Left ventricle myocardium inferior (tissue), 1 donor: ENCODE measurements around the gene SPDEF. TPM values are rescaled to one million over a fixed set of nuclear protein-coding genes. Genes with fewer than 3 reads are reported as not detected.

Experiments used
- DNase-seq: peaks from one replicate; pipeline ENCODE4 v3.0.0-alpha.2; 2020
- H3K27ac ChIP-seq: fragments of 200-600 bp; replicated peaks from 2 replicates; pipeline ENCODE4 v1.8.0; 2021
- H3K27me3 ChIP-seq: fragments of 200-600 bp; 2 replicates; pipeline ENCODE4 v1.8.0; 2021; ENCODE audit warnings: low read depth
- H3K36me3 ChIP-seq: fragments of 200-600 bp; 2 replicates; pipeline ENCODE4 v1.8.0; 2021
- H3K4me1 ChIP-seq: fragments of 200-600 bp; 2 replicates; pipeline ENCODE4 v1.8.0; 2021
- H3K4me3 ChIP-seq: fragments of 200-600 bp; 2 replicates; pipeline ENCODE4 v1.8.0; 2021; ENCODE audit warnings: mild to moderate bottlenecking, moderate library complexity
- H3K9me3 ChIP-seq: fragments of 200-600 bp; replicated peaks from 2 replicates; pipeline ENCODE4 v1.8.0; 2021
- intact Hi-C: fragments of 100-400 bp; cut with micrococcal nuclease; formaldehyde crosslinking; loops from one replicate; pipeline ENCODE4 v1.11.0; 2022
- total RNA-seq: library from RNA; stranded (reverse); fragmentation: NEBNext Ultra II Directional; extraction: Animal tissue kit (Norgen Biotek cat#: 25700); gene quantifications from one replicate; pipeline ENCODE4 v1.2.1, GENCODE V29; 2021
- TF ChIP-seq, protein P1 (sequence below): fragments of 200-600 bp; IDR thresholded peaks from 2 replicates; pipeline ENCODE4 v1.8.0; 2021; ENCODE audit warnings: antibody characterized with exemption, mild to moderate bottlenecking, borderline replicate concordance
- donor health status: DM: no; HTN: yes; CAD: no; lungs with severe emphysema.

SPDEF gene
- total RNA-seq, 1 donor from 2014 or later: 0.11 TPM

DNA sequence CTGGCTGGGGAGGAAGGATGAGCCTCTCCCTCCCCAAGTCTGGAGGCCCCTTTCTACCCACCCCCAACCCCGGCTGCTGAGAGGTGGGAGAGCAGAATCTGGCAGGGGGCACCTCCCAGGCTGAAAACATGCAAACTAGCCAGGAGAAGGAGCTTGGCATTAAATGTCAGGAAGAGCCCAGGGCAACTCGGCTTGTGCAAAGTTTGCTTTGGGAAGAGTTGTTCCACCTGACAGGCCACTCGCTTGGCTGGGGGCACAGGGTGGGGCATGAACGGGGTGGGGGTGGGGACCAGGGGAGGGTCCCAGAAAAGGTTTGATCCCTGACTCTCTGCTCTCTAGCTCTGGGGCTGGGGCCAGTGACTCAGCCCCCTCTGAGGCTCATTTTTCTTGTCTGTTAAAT, 3.0 kb downstream of the SPDEF start:
- Histone ChIP-seq H3K4me3 (no peak overlapping the region), H3K27ac (no peak overlapping the region), H3K36me3 (no peaks in the 10 kb centered on the region), H3K4me1 (no peaks in the 10 kb centered on the region), H3K9me3 (peaks cover 3% of the 10 kb centered on the region), H3K27me3 (no peaks in the 10 kb centered on the region)
- TF ChIP-seq, protein P1, sequence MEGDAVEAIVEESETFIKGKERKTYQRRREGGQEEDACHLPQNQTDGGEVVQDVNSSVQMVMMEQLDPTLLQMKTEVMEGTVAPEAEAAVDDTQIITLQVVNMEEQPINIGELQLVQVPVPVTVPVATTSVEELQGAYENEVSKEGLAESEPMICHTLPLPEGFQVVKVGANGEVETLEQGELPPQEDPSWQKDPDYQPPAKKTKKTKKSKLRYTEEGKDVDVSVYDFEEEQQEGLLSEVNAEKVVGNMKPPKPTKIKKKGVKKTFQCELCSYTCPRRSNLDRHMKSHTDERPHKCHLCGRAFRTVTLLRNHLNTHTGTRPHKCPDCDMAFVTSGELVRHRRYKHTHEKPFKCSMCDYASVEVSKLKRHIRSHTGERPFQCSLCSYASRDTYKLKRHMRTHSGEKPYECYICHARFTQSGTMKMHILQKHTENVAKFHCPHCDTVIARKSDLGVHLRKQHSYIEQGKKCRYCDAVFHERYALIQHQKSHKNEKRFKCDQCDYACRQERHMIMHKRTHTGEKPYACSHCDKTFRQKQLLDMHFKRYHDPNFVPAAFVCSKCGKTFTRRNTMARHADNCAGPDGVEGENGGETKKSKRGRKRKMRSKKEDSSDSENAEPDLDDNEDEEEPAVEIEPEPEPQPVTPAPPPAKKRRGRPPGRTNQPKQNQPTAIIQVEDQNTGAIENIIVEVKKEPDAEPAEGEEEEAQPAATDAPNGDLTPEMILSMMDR: no peak
- intact Hi-C loops: no loop called here
- no peak for DNase-seq

DNA sequence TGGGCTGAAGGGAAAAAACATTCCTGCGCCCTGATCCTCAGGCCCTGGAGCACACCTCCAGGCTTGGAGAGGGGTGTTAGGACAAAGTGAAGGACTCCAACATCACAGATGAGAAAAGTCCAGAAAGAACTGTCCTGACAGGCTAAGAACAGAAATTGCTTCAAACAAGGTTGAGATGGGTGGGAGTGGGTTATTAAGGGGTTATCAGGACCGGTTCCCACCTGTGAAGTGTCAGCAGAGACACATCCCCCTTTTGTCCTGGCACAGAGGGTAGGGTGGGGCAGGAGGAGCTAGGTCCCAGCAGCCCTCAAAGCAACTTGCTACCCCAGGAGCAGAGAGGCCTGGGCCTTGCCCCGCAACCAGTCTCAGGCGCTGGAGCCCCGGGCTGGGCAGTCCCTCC, 3.5 kb downstream of the SPDEF start:
- intact Hi-C loops: no loop called here
- DNase-seq: no peak
- H3K27ac ChIP-seq: no peak overlapping the region
- H3K9me3 ChIP-seq: no peaks in the 10 kb centered on the region
- H3K36me3 ChIP-seq: no peaks in the 10 kb centered on the region
- no peaks in the 10 kb centered on the region for H3K4me1 ChIP-seq
- TF ChIP-seq, protein P1: no peak
- no peak overlapping the region for H3K4me3 ChIP-seq
- no peaks in the 10 kb centered on the region for H3K27me3 ChIP-seq

DNA sequence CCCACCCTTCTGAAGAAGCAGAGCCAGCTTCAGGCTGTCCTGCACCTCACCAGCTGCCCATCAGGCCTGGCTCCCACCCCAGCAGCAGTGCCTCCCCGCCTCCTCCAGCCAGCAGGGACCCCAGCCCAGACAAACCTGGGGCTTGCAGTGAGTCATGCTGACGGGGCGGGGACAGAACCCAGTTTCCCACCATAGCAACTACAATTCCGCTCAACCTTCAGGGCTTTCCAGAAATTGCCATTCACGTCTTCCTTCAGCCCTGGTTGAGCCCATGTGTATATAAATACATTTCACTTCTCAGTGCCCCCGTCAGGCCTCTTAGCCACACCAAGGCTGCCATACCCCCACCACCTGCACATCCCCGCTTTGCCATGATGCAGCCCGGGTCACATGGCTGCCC, 4.4 kb downstream of the SPDEF start:
- TF ChIP-seq, protein P1: no peak
- no peaks in the 10 kb centered on the region for H3K36me3 ChIP-seq

DNA sequence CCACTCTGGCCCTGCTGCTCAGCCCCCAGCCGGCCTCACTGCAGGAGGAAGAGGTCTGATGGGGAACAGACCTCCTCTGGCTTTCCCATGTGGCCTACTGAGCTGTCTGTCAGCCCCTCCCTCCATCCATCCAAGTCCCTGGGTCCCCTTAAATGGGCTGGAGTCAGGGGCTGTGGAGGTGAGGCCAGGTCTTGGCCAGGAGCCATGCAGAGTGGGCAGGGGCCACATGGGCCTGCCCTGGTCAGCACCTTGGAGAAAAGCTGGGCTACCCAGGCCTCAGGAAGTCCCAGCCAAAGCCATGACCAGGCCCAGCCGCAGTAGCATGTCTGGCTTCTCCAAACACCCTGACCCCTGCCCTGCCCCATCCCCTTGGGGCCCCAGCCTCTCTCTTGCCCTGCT, 6.3 kb downstream of the SPDEF start:
- intact Hi-C loops: no loop called here
- H3K36me3 ChIP-seq: no peaks in the 10 kb centered on the region
- H3K9me3 ChIP-seq: no peaks in the 10 kb centered on the region
- no peak overlapping the region for H3K27ac ChIP-seq
- H3K27me3 ChIP-seq: no peaks in the 10 kb centered on the region
- no peak for DNase-seq
- H3K4me3 ChIP-seq: no peak overlapping the region
- TF ChIP-seq, protein P1: no peak
- H3K4me1 ChIP-seq: peaks cover 22% of the 10 kb centered on the region

More for the DNA sequence above, 4.4 kb downstream of the SPDEF start:
- intact Hi-C loops: no loop called here
- H3K4me1 ChIP-seq: peaks cover 6% of the 10 kb centered on the region
- no peak for DNase-seq
- H3K9me3 ChIP-seq: no peaks in the 10 kb centered on the region
- no peaks in the 10 kb centered on the region for H3K27me3 ChIP-seq
- H3K4me3 ChIP-seq: no peak overlapping the region
- no peak overlapping the region for H3K27ac ChIP-seq

DNA sequence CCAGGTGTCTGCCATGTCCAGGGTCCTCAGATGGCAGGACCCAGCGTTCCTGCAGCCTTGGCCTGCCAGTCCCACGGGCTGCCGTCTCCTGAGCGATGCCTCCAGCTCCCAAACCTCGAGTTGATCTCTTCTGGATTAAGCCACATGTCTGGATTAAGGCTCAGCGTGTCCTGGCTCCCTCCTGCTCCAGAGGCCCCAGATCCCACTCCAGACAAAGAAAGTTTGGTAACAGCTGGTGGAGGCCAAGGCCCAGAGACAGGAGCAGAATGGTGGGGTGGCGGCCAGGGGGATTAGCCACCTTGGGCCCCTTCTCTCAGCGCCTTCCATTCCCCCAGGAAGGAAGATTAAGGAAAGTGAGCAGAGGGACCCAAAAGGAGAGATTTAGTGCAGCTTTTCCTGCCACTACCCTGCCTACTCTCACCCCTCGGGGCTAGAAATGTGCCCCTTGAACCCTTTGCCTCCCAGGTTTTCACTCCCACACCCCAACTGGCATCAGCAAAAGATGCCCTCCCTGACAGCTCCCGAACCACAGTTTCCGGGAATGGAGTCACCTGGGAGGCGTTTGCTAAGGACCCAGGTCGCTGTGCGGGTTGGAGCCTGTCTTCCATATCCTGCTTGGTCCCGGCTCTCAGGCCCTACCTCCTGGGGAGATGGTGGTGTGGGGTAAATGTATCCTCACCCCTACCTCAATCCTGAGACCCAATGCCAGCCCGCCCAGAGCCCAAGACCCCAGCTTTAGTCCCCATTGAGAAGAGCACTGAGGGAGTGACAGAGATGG, 6.9 kb downstream of the SPDEF start:
- intact Hi-C loops: no loop called here

More for the DNA sequence above, 6.9 kb downstream of the SPDEF start:
- H3K27ac ChIP-seq: no peak overlapping the region
- no peaks in the 10 kb centered on the region for H3K27me3 ChIP-seq
- H3K4me3 ChIP-seq: no peak overlapping the region
- H3K9me3 ChIP-seq: no peaks in the 10 kb centered on the region
- peaks cover 22% of the 10 kb centered on the region for H3K4me1 ChIP-seq
- DNase-seq: no peak
- no peaks in the 10 kb centered on the region for H3K36me3 ChIP-seq
- TF ChIP-seq, protein P1: no peak
